Astrocyte (in vitro differentiated cells and primary cell): ENCODE measurements around the gene ALDH3B2. TPM values are rescaled to one million over a fixed set of nuclear protein-coding genes. Genes with fewer than 3 reads are reported as not detected.
A peak's percentile ranks its signal among the peaks of the same experiment; 100 is the strongest.

Experiments
- DNase-seq: peaks from one replicate; pipeline ENCODE4 v3.0.0-alpha.2; 2010; ENCODE audit warnings: low read depth
- FAIRE-seq: peaks from 2 replicates; lab custom pipeline; 2011; peaks lifted over from hg19 to GRCh38; lab: Jason Lieb, UNC
- H2AFZ ChIP-seq: 2 replicates; pipeline ENCODE4 v1.6.0; 2012; ENCODE audit warnings: low read depth, low read length, inconsistent platforms
- H3K27ac ChIP-seq: 2 replicates; pipeline ENCODE4 v1.5.1; 2011; ENCODE audit warnings: low read depth, low read length, inconsistent platforms
- H3K27me3 ChIP-seq: 2 replicates; pipeline ENCODE4 v1.6.0; 2011; ENCODE audit warnings: low read length, inconsistent platforms; ENCODE audit not compliant: insufficient read depth
- H3K36me3 ChIP-seq: 2 replicates; pipeline ENCODE4 v1.5.1; 2011; ENCODE audit warnings: low read length, inconsistent platforms; ENCODE audit not compliant: insufficient read depth
- H3K4me1 ChIP-seq: 2 replicates; pipeline ENCODE4 v1.5.1; 2011; ENCODE audit warnings: low read length, inconsistent platforms; ENCODE audit not compliant: insufficient read depth
- H3K4me2 ChIP-seq: 2 replicates; pipeline ENCODE4 v1.6.0; 2012; ENCODE audit warnings: low read length, inconsistent platforms
- H3K4me3 ChIP-seq: 2 replicates; pipeline ENCODE4 v1.5.1; 2011; ENCODE audit warnings: low read depth, mild to moderate bottlenecking, low read length, inconsistent platforms; ENCODE audit not compliant: insufficient read depth
- H3K79me2 ChIP-seq: 2 replicates; pipeline ENCODE4 v1.6.0; 2012; ENCODE audit warnings: mild to moderate bottlenecking, low read length, inconsistent platforms; ENCODE audit not compliant: insufficient read depth
- H3K9ac ChIP-seq: 2 replicates; pipeline ENCODE4 v1.6.0; 2012; ENCODE audit warnings: mild to moderate bottlenecking, low read length, inconsistent platforms
- H3K9me3 ChIP-seq: 2 replicates; pipeline ENCODE4 v1.5.1; 2012; ENCODE audit warnings: low read depth, mild to moderate bottlenecking, low read length, inconsistent platforms; ENCODE audit not compliant: insufficient read depth
- H4K20me1 ChIP-seq: 2 replicates; pipeline ENCODE4 v1.6.0; 2012; ENCODE audit warnings: low read length, inconsistent platforms; ENCODE audit not compliant: insufficient read depth
- H3K27ac Mint-ChIP-seq: one replicate; pipeline ENCODE4 v1.8.0; 2021; ENCODE audit warnings: mild to moderate bottlenecking, mixed read lengths; ENCODE audit not compliant: unreplicated experiment
- H3K27me3 Mint-ChIP-seq: one replicate; pipeline ENCODE4 v1.8.0; 2021; ENCODE audit warnings: low read depth, mixed read lengths; ENCODE audit not compliant: unreplicated experiment
- H3K36me3 Mint-ChIP-seq: one replicate; pipeline ENCODE4 v1.8.0; 2021; ENCODE audit warnings: low read depth, mixed read lengths; ENCODE audit not compliant: unreplicated experiment
- H3K4me1 Mint-ChIP-seq: one replicate; pipeline ENCODE4 v1.8.0; 2021; ENCODE audit warnings: low read depth, mixed read lengths; ENCODE audit not compliant: unreplicated experiment
- H3K4me3 Mint-ChIP-seq: one replicate; pipeline ENCODE4 v1.8.0; 2021; ENCODE audit warnings: mild to moderate bottlenecking, moderate library complexity, mixed read lengths; ENCODE audit not compliant: unreplicated experiment
- H3K9me3 Mint-ChIP-seq: one replicate; pipeline ENCODE4 v1.8.0; 2021; ENCODE audit warnings: mild to moderate bottlenecking, mixed read lengths; ENCODE audit not compliant: unreplicated experiment
- CTCF ChIP-seq: IDR thresholded peaks from 2 replicates; pipeline ENCODE4 v1.5.1; 2011; ENCODE audit warnings: low read depth, mild to moderate bottlenecking, inconsistent platforms, low read length, moderate library complexity; ENCODE audit not compliant: insufficient read depth
- EZH2 ChIP-seq: IDR thresholded peaks from 2 replicates; pipeline ENCODE4 v1.6.1; 2012; ENCODE audit warnings: mild to moderate bottlenecking, low read length, inconsistent platforms; ENCODE audit not compliant: insufficient read depth
- total RNA-seq: library from RNA; stranded (reverse); gene quantifications from 2 replicates; pipeline ENCODE4 v1.2.1, GENCODE V29; 2021

ALDH3B2 gene
- total RNA-seq, 1 donor from 2014 or later: not detected

DNA sequence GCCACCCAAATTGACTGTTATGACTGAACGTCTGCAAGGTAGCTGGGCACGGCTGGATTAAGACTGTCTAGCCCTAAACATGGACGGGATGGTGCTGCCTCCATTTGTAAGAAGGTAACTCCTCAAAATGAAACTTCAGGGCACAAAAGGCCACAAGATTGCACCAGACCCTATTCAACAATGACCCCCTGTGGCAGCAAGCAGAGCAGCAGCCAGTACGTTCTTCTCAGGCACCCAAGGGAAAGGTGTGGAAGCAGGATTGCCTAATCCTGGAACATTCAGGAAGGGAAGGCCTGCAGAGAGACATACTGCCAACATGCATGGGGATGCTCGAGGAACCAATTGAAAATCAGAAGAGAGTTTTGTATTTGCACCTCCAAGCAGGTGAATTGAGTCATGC is 30.4 kb downstream of the ALDH3B2 start:
- H3K4me1 Mint-ChIP-seq: no peaks in the 10 kb centered on the region
- Histone ChIP-seq H4K20me1 (no peaks in the 10 kb centered on the region), H3K36me3 (no peaks in the 10 kb centered on the region), H2AFZ (no peak overlapping the region), H3K4me2 (no peak overlapping the region), H3K27me3 (peaks cover 2% of the 10 kb centered on the region), H3K4me3 (no peak overlapping the region), H3K9ac (no peak overlapping the region), H3K79me2 (no peaks in the 10 kb centered on the region), H3K27ac (no peak overlapping the region), H3K9me3 (no peaks in the 10 kb centered on the region), H3K4me1 (no peaks in the 10 kb centered on the region)
- no peaks in the 10 kb centered on the region for H3K36me3 Mint-ChIP-seq
- H3K27me3 Mint-ChIP-seq: peaks cover 32% of the 10 kb centered on the region
- no peak overlapping the region for H3K27ac Mint-ChIP-seq
- TF ChIP-seq EZH2 (no peak), CTCF (peak; percentile 7)
- peaks cover 6% of the 10 kb centered on the region for H3K9me3 Mint-ChIP-seq
- DNase-seq: no peak
- FAIRE-seq: no peak
- no peak overlapping the region for H3K4me3 Mint-ChIP-seq

GRCh38 chr11:67642173-67643120 is 32.0 kb downstream of the ALDH3B2 start:
- Histone ChIP-seq H3K79me2 (no peaks in the 10 kb centered on the region), H4K20me1 (no peaks in the 10 kb centered on the region), H2AFZ (no peak overlapping the region), H3K27ac (no peak overlapping the region), H3K4me3 (no peak overlapping the region), H3K4me2 (no peak overlapping the region), H3K9me3 (no peaks in the 10 kb centered on the region), H3K36me3 (no peaks in the 10 kb centered on the region), H3K9ac (no peak overlapping the region), H3K4me1 (no peaks in the 10 kb centered on the region), H3K27me3 (peaks cover 2% of the 10 kb centered on the region)
- H3K4me3 Mint-ChIP-seq: no peak overlapping the region
- no peaks in the 10 kb centered on the region for H3K36me3 Mint-ChIP-seq
- no peak for DNase-seq
- TF ChIP-seq EZH2 (no peak), CTCF (no peak)
- H3K27me3 Mint-ChIP-seq: peaks cover 25% of the 10 kb centered on the region
- peaks cover 6% of the 10 kb centered on the region for H3K9me3 Mint-ChIP-seq
- no peak for FAIRE-seq
- H3K4me1 Mint-ChIP-seq: no peaks in the 10 kb centered on the region
- H3K27ac Mint-ChIP-seq: peak overlapping the region; percentile 47
